ENCODE data around the gene TLR2. TPM values are rescaled to one million over a fixed set of nuclear protein-coding genes. Genes with fewer than 3 reads are reported as not detected.

TLR2 gene
- total RNA-seq, 1 donor from 2014 or later: 14.5 TPM

- Histone ChIP-seq H3K4me3 (no peak overlapping the region), H3K27me3 (no peaks in the 10 kb centered on the region), H3K4me1 (no peaks in the 10 kb centered on the region), H3K36me3 (no peaks in the 10 kb centered on the region), H3K27ac (no peak overlapping the region), H3K9me3 (no peaks in the 10 kb centered on the region)
- no peak for DNase-seq (ENCODE audit: extremely low spot score in 2 of 2)
- intact Hi-C loops (cut with DNase I): no loop called here
- TF ChIP-seq CTCF (IDR thresholded peaks at IDR 0.05) (no peak), POLR2AphosphoS5 (IDR thresholded peaks at IDR 0.05; ENCODE audit: insufficient read depth in 1 of 2, low read depth in 1 of 2) (no peak), POLR2A (IDR thresholded peaks at IDR 0.05) (no peak)
These were observed 30.0 kb downstream of the TLR2 start for GRCh38 chr4:153713866-153714646.

- Histone ChIP-seq H3K4me3 (no peak overlapping the region), H3K4me1 (no peaks in the 10 kb centered on the region), H3K36me3 (no peaks in the 10 kb centered on the region), H3K9me3 (no peaks in the 10 kb centered on the region), H3K27me3 (no peaks in the 10 kb centered on the region), H3K27ac (no peak overlapping the region)
- no peak for DNase-seq (ENCODE audit: extremely low spot score in 2 of 2)
- no peak for TF ChIP-seq CTCF (IDR thresholded peaks at IDR 0.05)
- TF ChIP-seq POLR2A (IDR thresholded peaks at IDR 0.05): no peak
- no peak for TF ChIP-seq POLR2AphosphoS5 (IDR thresholded peaks at IDR 0.05; ENCODE audit: insufficient read depth in 1 of 2, low read depth in 1 of 2)
- intact Hi-C loops (cut with DNase I): no loop called here
These were observed 38.0 kb downstream of the TLR2 start for GRCh38 chr4:153722036-153722435.

- no peak overlapping the region for H3K27ac ChIP-seq
- intact Hi-C loops (cut with DNase I): no loop called here
- TF ChIP-seq POLR2AphosphoS5 (IDR thresholded peaks at IDR 0.05; ENCODE audit: insufficient read depth in 1 of 2, low read depth in 1 of 2): no peak
- TF ChIP-seq POLR2A (IDR thresholded peaks at IDR 0.05): no peak
- no peak overlapping the region for H3K4me3 ChIP-seq
- no peaks in the 10 kb centered on the region for H3K9me3 ChIP-seq
- DNase-seq (ENCODE audit: extremely low spot score in 2 of 2): no peak
- H3K36me3 ChIP-seq: no peaks in the 10 kb centered on the region
- no peaks in the 10 kb centered on the region for H3K4me1 ChIP-seq
- H3K27me3 ChIP-seq: no peaks in the 10 kb centered on the region
These were observed 40.5 kb downstream of the TLR2 start for GRCh38 chr4:153724606-153725005.

- no peak overlapping the region for H3K27ac ChIP-seq
- no peaks in the 10 kb centered on the region for H3K9me3 ChIP-seq
- H3K36me3 ChIP-seq: no peaks in the 10 kb centered on the region
- no peaks in the 10 kb centered on the region for H3K4me1 ChIP-seq
- intact Hi-C loops (cut with DNase I): no loop called here
- H3K4me3 ChIP-seq: no peak overlapping the region
- no peak for DNase-seq (ENCODE audit: extremely low spot score in 2 of 2)
- no peaks in the 10 kb centered on the region for H3K27me3 ChIP-seq
- TF ChIP-seq CTCF (IDR thresholded peaks at IDR 0.05): no peak
- TF ChIP-seq POLR2A (IDR thresholded peaks at IDR 0.05): no peak
- no peak for TF ChIP-seq POLR2AphosphoS5 (IDR thresholded peaks at IDR 0.05; ENCODE audit: insufficient read depth in 1 of 2, low read depth in 1 of 2)
These were observed 41.2 kb downstream of the TLR2 start for GRCh38 chr4:153725136-153725830.

GRCh38 chr4:153725831-153726154 lies 41.7 kb downstream of the TLR2 start:
- Histone ChIP-seq H3K4me1 (no peaks in the 10 kb centered on the region), H3K36me3 (no peaks in the 10 kb centered on the region), H3K4me3 (no peak overlapping the region), H3K9me3 (no peaks in the 10 kb centered on the region), H3K27me3 (no peaks in the 10 kb centered on the region), H3K27ac (no peak overlapping the region)
- DNase-seq (ENCODE audit: extremely low spot score in 2 of 2): no peak
- no peak for TF ChIP-seq POLR2AphosphoS5 (IDR thresholded peaks at IDR 0.05; ENCODE audit: insufficient read depth in 1 of 2, low read depth in 1 of 2)
- TF ChIP-seq CTCF (IDR thresholded peaks at IDR 0.05): no peak
- TF ChIP-seq POLR2A (IDR thresholded peaks at IDR 0.05): no peak
- intact Hi-C loops (cut with DNase I): no loop called here

Data from vagina (tissue), 2 donors.